HepG2 (cell line): ENCODE measurements around the gene INF2. TPM values are rescaled to one million over a fixed set of nuclear protein-coding genes. Genes with fewer than 3 reads are reported as not detected.

Experiments
- ATF6 ChIP-seq: sonication (generic); formaldehyde crosslinking; conservative IDR thresholded peaks from 2 replicates; pipeline ENCODE4 v1.4.0; 2020; ENCODE audit warnings: missing genetic modification reagents
- CBX2 ChIP-seq, 2 experiments: fragments of 200-600 bp in 1 of 2; sonication (generic); formaldehyde crosslinking in 1 of 2; IDR thresholded peaks; 2 replicates each; pipeline versions ENCODE4 v1.7.0 to v1.8.1; 2018 to 2022; ENCODE audit warnings: low read depth in 2 of 2, low read length in 1 of 2, mild to moderate bottlenecking in 1 of 2, missing genetic modification reagents in 1 of 2
- DMAP1 ChIP-seq: IDR thresholded peaks from 2 replicates; pipeline ENCODE4 v1.6.1; 2016
- FOXK2 ChIP-seq: fragments of 450-650 bp; IDR thresholded peaks from 2 replicates; pipeline ENCODE4 v1.6.1; 2016
- GMEB2 ChIP-seq: IDR thresholded peaks from 2 replicates; pipeline ENCODE4 v1.6.1; 2016; ENCODE audit warnings: missing biosample characterization, missing genetic modification reagents, low read depth
- HOXA3 ChIP-seq: sonication (generic); formaldehyde crosslinking; IDR thresholded peaks from 2 replicates; pipeline ENCODE4 v1.5.0; 2020; ENCODE audit warnings: missing genetic modification reagents
- KDM4B ChIP-seq: sonication (generic); formaldehyde crosslinking; IDR thresholded peaks from 2 replicates; pipeline ENCODE4 v1.4.0; 2020; ENCODE audit warnings: missing genetic modification reagents
- PAF1 ChIP-seq: IDR thresholded peaks from 2 replicates; pipeline ENCODE4 v1.6.1; 2016; ENCODE audit warnings: missing genetic modification reagents, missing compliant biosample characterization
- THYN1 ChIP-seq: sonication (generic); formaldehyde crosslinking; IDR thresholded peaks from 2 replicates; pipeline ENCODE4 v1.8.1; 2023; ENCODE audit warnings: low read depth, mild to moderate bottlenecking, moderate library complexity, missing genetic modification reagents, borderline replicate concordance
- TRIM24 ChIP-seq: sonication (generic); formaldehyde crosslinking; IDR thresholded peaks from 2 replicates; pipeline ENCODE4 v1.8.0; 2022; ENCODE audit warnings: mild to moderate bottlenecking, missing genetic modification reagents
- TSC22D2 ChIP-seq: sonication (generic); formaldehyde crosslinking; IDR thresholded peaks from 2 replicates; pipeline ENCODE4 v1.5.1; 2020; ENCODE audit warnings: missing genetic modification reagents, mild to moderate bottlenecking, borderline replicate concordance
- ZFP36 ChIP-seq: fragments of 150-350 bp; IDR thresholded peaks from 2 replicates; pipeline ENCODE4 v1.6.1; 2018; ENCODE audit warnings: borderline replicate concordance, low read length, low read depth; ENCODE audit not compliant: partially characterized antibody
- ZNF3 ChIP-seq: IDR thresholded peaks from 2 replicates; pipeline ENCODE4 v1.7.0; 2017; ENCODE audit warnings: inconsistent platforms
- ZNF441 ChIP-seq: sonication (generic); formaldehyde crosslinking; IDR thresholded peaks from 2 replicates; pipeline ENCODE4 v1.7.0; 2021; ENCODE audit warnings: missing genetic modification reagents, borderline replicate concordance
- ZNF468 ChIP-seq: sonication (generic); formaldehyde crosslinking; IDR thresholded peaks from 2 replicates; pipeline ENCODE4 v1.8.0; 2022; ENCODE audit warnings: mild to moderate bottlenecking, moderate library complexity, missing genetic modification reagents
- ZNF775 ChIP-seq: sonication (generic); formaldehyde crosslinking; IDR thresholded peaks from 2 replicates; pipeline ENCODE4 v1.4.0; 2020; ENCODE audit warnings: missing genetic modification reagents, mild to moderate bottlenecking, moderate library complexity, borderline replicate concordance
- ZNF878 ChIP-seq: sonication (generic); formaldehyde crosslinking; IDR thresholded peaks from 2 replicates; pipeline ENCODE4 v1.8.1; 2023; ENCODE audit warnings: mild to moderate bottlenecking, missing genetic modification reagents, moderate library complexity
- polyA plus RNA-seq, 8 experiments: library from polyadenylated mRNA; depleted of rRNA in 3 of 8; stranded (reverse) in 7 of 8; unstranded in 1 of 8; fragments of >200 nt; fragmentation: Illumina TruSeq in 4 of 8; extraction: Trizol in 4 of 8; gene quantifications; 2 replicates each; pipeline versions ENCODE4 v1.2.1 to v1.2.3, GENCODE V29; 2011 to 2016; ENCODE audit warnings: low read depth in 4 of 8, missing spikeins in 1 of 8, mixed read lengths in 1 of 8; ENCODE audit not compliant: insufficient read depth in 1 of 8
- total RNA-seq, 5 experiments: library from RNA; depleted of rRNA; stranded (reverse); fragments of >200 nt; fragmentation: Illumina TruSeq; extraction: Trizol; gene quantifications; 2 replicates each; pipeline ENCODE4 v1.2.3, GENCODE V29; 2016; ENCODE audit warnings: low read depth in 1 of 5
- TF ChIP-seq, protein P1 (sequence below): sonication (generic); formaldehyde crosslinking; conservative IDR thresholded peaks from 2 replicates; pipeline ENCODE4 v1.8.0; 2022; ENCODE audit warnings: mild to moderate bottlenecking, moderate library complexity, missing genetic modification reagents

INF2 gene
- total and polyA plus RNA-seq, 2 of the 13 experiments (the other 11 are each of a cell fraction or from before 2014, with no cell fraction given) = 16.4 to 26.4 TPM

DNA sequence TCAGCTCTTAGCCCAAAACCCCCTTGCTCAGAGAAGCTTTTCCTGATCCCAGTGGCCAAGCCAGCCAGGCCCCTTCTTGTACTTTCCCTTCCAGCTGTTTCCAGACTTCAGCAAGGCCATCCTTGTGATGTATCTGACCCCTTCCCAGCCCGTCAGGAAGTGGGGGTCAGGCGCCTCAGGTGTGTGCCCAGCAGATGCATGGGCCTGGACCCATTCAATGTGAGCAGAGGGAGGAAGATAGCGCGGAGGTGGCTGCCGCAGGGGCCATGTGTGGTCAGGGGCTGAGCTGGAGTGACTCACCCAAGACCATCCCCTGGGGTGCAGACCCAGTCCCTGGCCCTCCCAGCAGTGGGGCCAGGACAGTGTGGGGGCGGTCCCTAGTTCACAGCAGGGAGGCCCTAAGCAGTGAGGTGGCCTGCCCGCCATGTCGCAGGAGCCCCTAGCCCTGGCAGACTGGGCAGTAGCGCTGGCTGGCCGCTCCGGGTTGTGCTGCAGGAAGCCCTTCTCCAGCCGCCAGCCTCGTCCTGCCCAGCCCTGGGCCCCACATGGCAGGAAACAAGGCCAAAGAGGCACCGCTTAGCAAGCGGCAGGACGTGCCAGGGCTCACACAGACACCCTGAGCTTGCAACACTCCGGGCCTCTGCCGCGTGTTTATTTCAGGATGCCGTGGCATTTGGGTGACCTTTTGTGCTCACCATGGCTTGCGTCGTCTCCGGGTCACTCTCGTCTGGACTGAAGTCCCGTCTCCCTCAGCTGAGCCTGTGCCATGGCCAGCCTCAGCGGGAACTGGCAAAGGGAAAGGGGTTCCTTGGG is 46.6 kb downstream of the INF2 start (continued):
- no peak for TF ChIP-seq CBX2 (IDR thresholded peaks at IDR 0.05; ENCODE audit: low read depth, low read length)
- 0 out of 2 replicates have a peak, but pooled peaks have one; percentile 14 for TF ChIP-seq CBX2 (CRISPR knock-in tag; IDR thresholded peaks at IDR 0.05; ENCODE audit: low read depth)
- TF ChIP-seq HOXA3 (CRISPR knock-in tag) = peak; percentile 94
- TF ChIP-seq ZNF775 (CRISPR knock-in tag) = no peak
- TF ChIP-seq ZNF468 = peak; percentile 87; the same call in 1 of the 2 replicates
- no peak for TF ChIP-seq KDM4B (CRISPR knock-in tag)
- TF ChIP-seq, protein P1, sequence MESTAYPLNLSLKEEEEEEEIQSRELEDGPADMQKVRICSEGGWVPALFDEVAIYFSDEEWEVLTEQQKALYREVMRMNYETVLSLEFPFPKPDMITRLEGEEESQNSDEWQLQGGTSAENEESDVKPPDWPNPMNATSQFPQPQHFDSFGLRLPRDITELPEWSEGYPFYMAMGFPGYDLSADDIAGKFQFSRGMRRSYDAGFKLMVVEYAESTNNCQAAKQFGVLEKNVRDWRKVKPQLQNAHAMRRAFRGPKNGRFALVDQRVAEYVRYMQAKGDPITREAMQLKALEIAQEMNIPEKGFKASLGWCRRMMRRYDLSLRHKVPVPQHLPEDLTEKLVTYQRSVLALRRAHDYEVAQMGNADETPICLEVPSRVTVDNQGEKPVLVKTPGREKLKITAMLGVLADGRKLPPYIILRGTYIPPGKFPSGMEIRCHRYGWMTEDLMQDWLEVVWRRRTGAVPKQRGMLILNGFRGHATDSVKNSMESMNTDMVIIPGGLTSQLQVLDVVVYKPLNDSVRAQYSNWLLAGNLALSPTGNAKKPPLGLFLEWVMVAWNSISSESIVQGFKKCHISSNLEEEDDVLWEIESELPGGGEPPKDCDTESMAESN (CRISPR knock-in tag) = peak; percentile 61; the same call in 1 of the 2 replicates
- no peak for TF ChIP-seq PAF1 (CRISPR knock-in tag)
- 0 out of 2 replicates have a peak, but pooled peaks have one; percentile 87 for TF ChIP-seq TSC22D2
- TF ChIP-seq FOXK2 = 0 out of 2 replicates have a peak, but pooled peaks have one; percentile 36
- no peak for TF ChIP-seq ZFP36
- 0 out of 2 replicates have a peak, but pooled peaks have one; percentile 19 for TF ChIP-seq GMEB2 (CRISPR knock-in tag)
- no peak for TF ChIP-seq THYN1
- TF ChIP-seq ZNF441 = peak; percentile 93
- TF ChIP-seq ZNF878 (CRISPR knock-in tag) = 0 out of 2 replicates have a peak, but pooled peaks have one; percentile 24
- TF ChIP-seq TRIM24 (CRISPR knock-in tag) = peak; percentile 75; the same call in 1 of the 2 replicates
- peak; percentile 79 for TF ChIP-seq DMAP1 (CRISPR knock-in tag)
- TF ChIP-seq ATF6 (CRISPR knock-in tag) = no peak
- no peak for TF ChIP-seq ZNF3
